ACHN (cell line): ENCODE data around the gene NYAP2.

Source experiments
- DNase-seq: peaks from one replicate; pipeline ENCODE4 v3.0.0-alpha.2; 2015
- in situ Hi-C: cut with HindIII; loops from 2 replicates; pipeline ENCODE4 v1.10.0; 2017; ENCODE audit warnings: low sequenced_read_pairs, low pct_ligation_motif_present, low pct_unique_long_range_greater_than_20kb

The NYAP2 gene

DNA sequence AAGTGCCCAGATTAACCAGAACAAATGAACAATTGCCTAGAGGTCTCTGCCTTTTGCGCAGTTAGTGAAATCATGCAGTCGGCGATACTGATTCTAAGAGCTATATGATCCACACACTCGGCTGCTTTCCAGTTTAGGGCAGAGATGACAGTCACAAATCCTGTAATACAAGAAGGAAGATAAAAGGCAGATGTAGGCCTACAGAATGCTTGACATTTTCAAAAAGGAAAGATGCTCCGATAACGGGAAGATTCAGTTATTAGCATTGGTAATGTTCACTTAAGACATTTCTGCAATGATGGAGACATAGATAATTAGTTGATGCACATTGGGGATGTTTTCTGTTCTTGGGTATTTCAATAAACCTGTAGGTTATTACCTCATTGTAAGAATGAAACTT lies 19.5 kb downstream of the NYAP2 start:
- in situ Hi-C loops = no loop called here
- no peak for DNase-seq

- DNase-seq = no peak
- in situ Hi-C loops = no loop called here
These were observed 22.6 kb downstream of the NYAP2 start for GRCh38 chr2:225422145-225422544.

DNA sequence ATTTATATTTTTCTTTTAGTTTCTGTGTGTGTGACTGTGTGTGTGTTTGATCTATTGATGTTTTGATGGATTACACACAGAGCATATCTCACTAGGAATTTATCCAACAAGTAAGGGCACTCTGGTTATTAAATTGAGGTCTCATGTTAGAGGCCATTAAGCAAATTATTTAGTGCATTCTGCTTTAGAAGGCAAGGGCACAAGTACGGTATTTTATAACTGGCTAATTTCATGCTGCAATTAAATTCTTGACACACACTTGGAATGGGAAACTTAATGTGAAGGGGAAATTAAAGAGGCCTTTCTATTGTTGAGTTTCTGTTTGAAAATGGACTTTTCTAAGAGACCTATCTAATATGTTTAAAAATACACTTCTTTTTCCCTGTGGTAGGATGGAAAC lies 25.8 kb downstream of the NYAP2 start:
- in situ Hi-C loops = no loop called here
- DNase-seq = no peak

- no peak for DNase-seq
- in situ Hi-C loops = no loop called here
These were observed 28.9 kb downstream of the NYAP2 start for GRCh38 chr2:225428360-225428759.

DNA sequence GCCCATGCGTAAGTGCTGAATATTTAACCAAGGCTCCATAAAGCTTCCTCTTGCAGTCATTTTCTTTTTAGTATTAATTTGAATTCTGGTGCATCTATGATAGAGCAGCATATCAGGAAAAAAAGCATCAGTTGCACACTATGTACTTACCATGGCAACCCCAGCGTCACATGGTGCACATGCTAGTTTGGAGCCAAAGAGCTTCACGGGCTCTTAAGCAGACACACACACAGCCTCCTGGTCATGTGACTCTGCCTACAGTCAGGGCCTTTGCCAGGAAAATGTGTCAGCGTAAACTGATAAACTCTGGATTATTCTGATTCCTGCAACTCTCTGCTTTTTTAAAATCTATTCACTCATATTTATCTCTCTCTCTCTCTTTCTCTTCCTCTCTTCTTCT lies 30.2 kb downstream of the NYAP2 start:
- in situ Hi-C loops = no loop called here
- peak; percentile 16 for DNase-seq

DNA sequence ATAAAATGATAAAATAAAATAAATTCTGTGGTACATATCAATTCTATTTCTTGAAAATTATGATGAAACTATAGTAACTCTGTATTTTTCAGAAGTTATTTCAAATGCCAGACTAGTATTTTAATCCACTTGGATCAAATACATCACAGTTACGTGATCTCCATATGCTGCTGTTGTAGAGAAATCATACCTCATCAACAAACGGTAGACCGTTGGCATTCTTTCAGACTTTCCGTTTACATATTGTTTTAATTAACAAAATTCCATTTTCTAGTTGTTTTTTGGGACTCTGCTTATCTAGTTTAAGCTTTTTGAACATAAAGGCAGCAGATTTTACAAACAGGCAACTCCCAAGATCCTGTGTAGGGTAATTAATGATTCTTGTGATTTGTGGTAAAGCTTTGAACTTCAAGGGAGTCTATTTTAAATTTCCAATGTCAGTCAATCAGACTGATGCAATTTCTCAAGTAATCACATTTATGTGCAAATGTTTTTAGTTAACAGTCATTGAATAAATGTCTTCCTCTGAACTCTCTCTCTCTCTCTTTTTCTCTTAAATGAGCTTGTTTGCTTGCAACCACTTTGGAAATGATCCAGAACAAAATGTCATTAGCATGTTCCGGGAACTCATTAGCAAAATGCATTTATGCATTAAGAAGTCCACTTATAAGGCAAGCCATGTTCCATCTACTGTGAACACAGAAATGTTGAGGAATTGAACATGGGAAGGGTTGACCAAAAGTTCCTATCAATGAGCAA lies 31.8 kb downstream of the NYAP2 start:
- in situ Hi-C loops = no loop called here
- no peak for DNase-seq

DNA sequence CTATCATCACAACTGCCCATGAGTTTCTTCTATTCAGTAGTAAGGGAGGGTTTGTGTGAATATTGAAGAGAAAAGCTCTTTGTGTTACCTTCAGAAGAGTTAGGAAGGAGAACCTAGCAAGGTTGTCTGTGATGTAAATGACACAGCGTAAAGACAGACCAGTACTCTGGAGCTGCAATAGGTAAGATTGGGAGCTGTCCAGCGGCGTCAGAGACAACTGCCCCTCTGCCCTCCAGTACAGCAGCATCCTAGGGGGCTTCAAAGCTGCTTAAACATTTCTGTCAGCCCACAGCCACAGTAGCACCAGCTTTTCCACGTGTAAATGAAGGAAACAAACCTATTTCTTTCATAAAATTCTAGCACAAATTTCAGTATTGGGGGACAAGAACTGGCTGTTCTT lies 34.5 kb downstream of the NYAP2 start:
- in situ Hi-C loops = no loop called here
- DNase-seq = no peak

- in situ Hi-C loops = no loop called here
- DNase-seq = no peak
These were observed 37.8 kb downstream of the NYAP2 start for GRCh38 chr2:225437319-225437718.

DNA sequence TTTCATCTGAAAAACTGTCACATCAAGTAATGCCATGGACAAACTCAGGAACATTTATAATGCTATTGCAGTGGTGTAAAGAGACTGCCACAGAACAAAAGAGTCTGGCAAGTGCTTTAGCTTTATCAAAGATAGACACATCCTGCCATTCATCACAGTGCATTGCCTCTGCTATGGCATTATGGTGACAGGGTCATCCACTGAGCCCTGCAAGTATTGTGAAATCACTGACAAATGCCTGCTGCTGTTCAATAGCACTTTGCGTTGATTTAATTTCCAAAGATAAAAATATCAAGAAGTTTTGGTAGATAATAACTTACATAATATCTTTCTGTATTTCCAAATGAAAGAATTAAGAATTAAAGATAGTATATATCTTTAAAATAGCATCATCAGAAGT lies 38.7 kb downstream of the NYAP2 start:
- no peak for DNase-seq
- in situ Hi-C loops = no loop called here

DNA sequence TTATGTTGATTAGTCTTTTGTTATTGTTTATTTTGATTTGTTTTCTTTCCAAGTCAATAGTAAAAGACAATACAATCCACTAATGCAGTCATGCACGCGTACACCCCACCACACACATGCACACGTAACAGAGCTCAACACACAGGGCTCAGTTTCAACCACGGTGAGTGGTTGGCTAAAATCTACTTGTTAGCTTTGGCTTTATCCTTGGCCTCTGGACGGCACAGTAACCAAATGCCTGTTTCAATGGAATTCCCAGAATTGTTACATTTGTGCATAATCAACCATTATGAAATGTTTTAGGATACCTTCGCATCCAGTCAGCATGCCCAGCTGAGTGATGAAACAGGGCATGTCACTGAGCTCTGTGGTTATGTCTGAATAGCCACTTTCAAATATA lies 53.2 kb downstream of the NYAP2 start:
- in situ Hi-C loops = no loop called here
- no peak for DNase-seq

- DNase-seq = no peak
- in situ Hi-C loops = no loop called here
These were observed 54.9 kb downstream of the NYAP2 start for GRCh38 chr2:225454412-225454811.

GRCh38 chr2:225456619-225457260 lies 57.2 kb downstream of the NYAP2 start:
- in situ Hi-C loops = no loop called here
- no peak for DNase-seq

DNA sequence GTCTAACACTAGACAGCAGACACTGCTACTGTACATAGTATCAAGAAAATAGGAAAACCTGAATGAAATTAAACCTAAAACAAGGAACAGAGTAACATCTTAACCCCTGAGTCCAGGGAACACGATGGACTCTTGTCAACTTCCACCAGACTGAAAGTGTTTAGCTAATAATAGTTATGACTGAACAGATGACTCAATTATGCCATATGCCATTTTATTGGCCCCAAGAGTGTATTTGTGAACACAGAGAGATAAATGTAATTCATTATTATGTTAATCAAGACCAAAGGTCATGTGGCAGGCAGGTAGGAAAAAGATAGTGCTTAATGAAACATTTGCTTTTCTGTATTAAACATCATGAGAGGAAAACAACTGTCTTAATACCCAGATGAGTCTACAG lies 58.0 kb downstream of the NYAP2 start:
- in situ Hi-C loops = no loop called here
- DNase-seq = no peak

DNA sequence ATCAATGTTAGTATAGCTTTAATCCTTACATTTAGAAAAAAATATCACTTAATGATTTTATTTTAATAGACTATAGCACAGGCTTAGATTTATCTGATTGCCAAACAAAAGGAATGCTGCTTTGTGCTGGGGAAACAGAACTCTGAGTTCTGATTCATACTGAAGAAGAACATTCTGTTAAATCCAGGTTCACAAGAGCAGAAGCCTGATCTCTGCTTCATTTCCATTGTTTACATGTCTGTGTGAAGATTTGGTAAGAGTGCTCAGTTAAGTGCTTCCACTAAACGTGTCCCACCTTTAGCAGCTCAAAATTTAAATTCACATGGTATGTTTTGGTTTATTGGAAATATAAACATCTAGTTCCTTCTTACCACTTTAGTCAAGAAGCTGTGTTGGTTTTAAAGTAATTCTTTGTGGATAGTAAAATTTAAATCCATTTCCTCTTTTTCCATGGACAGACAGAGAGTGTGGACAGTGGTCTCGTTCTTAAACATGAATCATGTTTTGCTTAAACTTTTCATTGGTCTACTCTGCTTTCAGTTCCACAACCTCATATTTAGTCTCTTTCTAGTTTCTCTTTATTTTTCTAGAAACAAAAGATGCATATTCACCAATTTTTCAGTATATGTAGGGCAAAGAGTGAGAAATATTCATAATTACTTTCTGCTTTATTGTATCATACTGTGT lies 59.1 kb downstream of the NYAP2 start:
- no peak for DNase-seq
- in situ Hi-C loops = no loop called here

GRCh38 chr2:225462417-225462816 lies 62.9 kb downstream of the NYAP2 start:
- in situ Hi-C loops = no loop called here
- no peak for DNase-seq

DNA sequence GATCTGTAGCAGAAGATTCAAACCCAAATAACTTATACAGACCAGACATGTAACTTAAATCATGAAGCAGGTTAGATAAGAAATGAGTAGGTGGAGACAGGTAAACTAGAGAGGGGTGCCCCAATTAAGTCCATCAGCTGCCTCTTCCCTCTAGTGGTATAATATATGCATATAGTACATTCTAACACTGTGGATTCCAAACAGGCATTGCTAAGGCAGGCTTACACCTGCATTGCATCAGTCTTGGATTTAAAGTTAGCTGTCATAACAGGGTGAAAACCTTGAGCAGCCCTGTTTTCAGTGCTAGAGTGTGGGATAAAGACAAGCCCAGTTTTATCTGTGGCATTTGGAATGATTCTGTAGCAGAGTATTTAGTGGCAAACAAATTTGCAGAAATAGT lies 63.4 kb downstream of the NYAP2 start:
- in situ Hi-C loops = no loop called here
- DNase-seq = no peak

- in situ Hi-C loops = no loop called here
- DNase-seq = no peak
These were observed 63.9 kb downstream of the NYAP2 start for GRCh38 chr2:225463449-225463848.

- DNase-seq = peak; percentile 11
- in situ Hi-C loops = no loop called here
These were observed 65.0 kb downstream of the NYAP2 start for GRCh38 chr2:225464346-225465025.

DNA sequence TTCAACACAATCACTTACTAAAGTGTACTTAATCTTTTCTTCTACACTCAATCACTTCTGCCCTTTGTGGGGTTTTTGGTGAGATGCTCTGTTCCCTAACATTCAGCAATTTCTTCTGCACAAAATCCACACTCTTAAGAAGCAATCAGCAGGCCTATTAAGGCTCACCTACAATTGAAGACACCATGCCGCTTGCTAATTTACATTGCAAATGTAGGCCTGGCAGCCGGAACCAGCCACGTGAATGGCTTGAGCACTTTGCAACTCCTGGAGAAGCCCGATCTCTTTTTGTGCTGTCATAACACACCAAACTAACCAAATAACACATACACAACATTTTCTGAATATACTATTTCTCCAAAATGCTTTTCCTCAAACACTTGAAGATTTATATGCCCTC lies 66.3 kb downstream of the NYAP2 start:
- DNase-seq = no peak
- in situ Hi-C loops = no loop called here
